ENCODE measurements around the gene CPT1A.

DNA sequence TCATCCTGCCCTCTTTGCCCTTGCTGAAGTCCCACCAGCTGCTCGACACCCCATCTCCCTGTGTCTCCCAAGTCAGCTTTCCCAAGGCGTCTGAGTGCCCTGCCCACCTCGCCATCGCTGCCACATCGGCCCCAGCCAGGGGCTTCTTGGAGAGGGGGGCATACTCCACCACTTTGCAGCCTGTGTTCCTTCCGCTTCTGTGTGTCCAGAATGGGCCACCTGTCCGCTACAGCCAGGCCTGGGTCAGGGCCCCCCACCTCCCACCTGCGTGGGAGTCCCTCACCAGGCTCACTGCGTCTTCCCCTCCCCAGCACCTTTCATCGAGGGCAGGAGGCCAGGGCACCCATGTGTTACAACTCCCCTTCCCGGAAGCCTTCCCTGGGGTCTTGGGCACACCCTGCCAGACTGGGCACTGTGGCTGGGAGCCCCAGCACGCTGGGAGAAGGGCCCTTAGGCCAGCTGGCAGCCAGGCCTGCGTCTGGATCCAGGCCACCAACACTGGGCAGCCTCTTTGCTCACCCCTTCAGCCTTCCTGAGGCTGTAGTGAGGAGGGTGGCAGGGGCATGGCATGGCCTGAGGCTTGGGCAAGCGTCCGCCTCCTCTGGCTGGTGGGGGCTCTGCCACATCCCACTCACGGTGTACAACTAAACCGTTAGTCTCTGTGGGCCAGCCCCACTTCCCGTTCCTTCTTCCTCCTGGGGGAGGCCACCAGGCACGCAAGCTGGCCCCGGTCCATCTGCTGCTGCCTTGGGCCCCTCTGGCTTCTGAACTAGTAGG is 13.4 kb downstream of the CPT1A start:
- no peak for TF ChIP-seq POLR2A (IDR thresholded peaks at IDR 0.05)
- TF ChIP-seq, protein P1, sequence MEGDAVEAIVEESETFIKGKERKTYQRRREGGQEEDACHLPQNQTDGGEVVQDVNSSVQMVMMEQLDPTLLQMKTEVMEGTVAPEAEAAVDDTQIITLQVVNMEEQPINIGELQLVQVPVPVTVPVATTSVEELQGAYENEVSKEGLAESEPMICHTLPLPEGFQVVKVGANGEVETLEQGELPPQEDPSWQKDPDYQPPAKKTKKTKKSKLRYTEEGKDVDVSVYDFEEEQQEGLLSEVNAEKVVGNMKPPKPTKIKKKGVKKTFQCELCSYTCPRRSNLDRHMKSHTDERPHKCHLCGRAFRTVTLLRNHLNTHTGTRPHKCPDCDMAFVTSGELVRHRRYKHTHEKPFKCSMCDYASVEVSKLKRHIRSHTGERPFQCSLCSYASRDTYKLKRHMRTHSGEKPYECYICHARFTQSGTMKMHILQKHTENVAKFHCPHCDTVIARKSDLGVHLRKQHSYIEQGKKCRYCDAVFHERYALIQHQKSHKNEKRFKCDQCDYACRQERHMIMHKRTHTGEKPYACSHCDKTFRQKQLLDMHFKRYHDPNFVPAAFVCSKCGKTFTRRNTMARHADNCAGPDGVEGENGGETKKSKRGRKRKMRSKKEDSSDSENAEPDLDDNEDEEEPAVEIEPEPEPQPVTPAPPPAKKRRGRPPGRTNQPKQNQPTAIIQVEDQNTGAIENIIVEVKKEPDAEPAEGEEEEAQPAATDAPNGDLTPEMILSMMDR (IDR thresholded peaks at IDR 0.05): no peak

All from testis (tissue), 2 donors.